Esophagus squamous epithelium (tissue), 4 donors: Measurements from ENCODE around the gene RAB11FIP3.
"Not testable (repeated sequence)": the region's sequence is repeated elsewhere in the genome, so short reads cannot be mapped to it uniquely, and the experiment has no call there.

ENCODE experiments used
- POLR2A ChIP-seq, 4 donors: fragments of 450-650 bp; IDR thresholded peaks; one replicate each; pipeline ENCODE4 v1.6.1; 2017; ENCODE audit warnings: antibody characterized with exemption in 4 of 4, mild to moderate bottlenecking in 4 of 4, moderate library complexity in 3 of 4
- TF ChIP-seq, protein P1 (sequence below), 6 experiments: fragments of 450-650 bp in 4 of 6; fragments of 200-600 bp in 2 of 6; sonication (generic) in 2 of 6; IDR thresholded peaks; one replicate each; pipeline ENCODE4 v1.5.1; 2016 to 2019; ENCODE audit warnings: antibody characterized with exemption in 6 of 6, mild to moderate bottlenecking in 4 of 6, moderate library complexity in 4 of 6

DNA sequence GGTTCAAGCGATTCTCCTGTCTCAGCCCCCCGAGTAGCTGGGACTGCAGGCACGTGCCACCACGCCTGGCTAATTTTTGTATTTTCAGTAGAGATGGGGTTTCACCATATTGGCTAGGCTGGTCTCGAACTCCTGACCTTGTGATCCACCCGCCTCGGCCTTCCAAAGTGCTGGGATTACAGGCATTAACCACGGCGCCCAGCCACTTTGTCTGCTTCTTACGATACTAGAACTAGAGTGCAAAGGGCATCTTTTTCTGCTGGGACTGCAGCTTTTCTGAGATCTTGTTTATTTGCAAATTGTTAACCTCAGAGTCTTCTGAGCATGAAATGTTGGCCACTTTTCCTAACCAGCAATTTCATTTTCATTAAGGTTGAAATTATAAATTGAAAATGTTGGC, 52.8 kb downstream of the RAB11FIP3 start:
- TF ChIP-seq, protein P1, sequence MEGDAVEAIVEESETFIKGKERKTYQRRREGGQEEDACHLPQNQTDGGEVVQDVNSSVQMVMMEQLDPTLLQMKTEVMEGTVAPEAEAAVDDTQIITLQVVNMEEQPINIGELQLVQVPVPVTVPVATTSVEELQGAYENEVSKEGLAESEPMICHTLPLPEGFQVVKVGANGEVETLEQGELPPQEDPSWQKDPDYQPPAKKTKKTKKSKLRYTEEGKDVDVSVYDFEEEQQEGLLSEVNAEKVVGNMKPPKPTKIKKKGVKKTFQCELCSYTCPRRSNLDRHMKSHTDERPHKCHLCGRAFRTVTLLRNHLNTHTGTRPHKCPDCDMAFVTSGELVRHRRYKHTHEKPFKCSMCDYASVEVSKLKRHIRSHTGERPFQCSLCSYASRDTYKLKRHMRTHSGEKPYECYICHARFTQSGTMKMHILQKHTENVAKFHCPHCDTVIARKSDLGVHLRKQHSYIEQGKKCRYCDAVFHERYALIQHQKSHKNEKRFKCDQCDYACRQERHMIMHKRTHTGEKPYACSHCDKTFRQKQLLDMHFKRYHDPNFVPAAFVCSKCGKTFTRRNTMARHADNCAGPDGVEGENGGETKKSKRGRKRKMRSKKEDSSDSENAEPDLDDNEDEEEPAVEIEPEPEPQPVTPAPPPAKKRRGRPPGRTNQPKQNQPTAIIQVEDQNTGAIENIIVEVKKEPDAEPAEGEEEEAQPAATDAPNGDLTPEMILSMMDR (IDR thresholded peaks at IDR 0.05), result not testable (repeated sequence)
- not testable (repeated sequence) for TF ChIP-seq POLR2A (IDR thresholded peaks at IDR 0.05)
